ENCODE results near the gene PARL.

PARL gene

GRCh38 chr3:183895774-183896173 lies 11.1 kb upstream of the PARL start:
- TF ChIP-seq, protein P1, sequence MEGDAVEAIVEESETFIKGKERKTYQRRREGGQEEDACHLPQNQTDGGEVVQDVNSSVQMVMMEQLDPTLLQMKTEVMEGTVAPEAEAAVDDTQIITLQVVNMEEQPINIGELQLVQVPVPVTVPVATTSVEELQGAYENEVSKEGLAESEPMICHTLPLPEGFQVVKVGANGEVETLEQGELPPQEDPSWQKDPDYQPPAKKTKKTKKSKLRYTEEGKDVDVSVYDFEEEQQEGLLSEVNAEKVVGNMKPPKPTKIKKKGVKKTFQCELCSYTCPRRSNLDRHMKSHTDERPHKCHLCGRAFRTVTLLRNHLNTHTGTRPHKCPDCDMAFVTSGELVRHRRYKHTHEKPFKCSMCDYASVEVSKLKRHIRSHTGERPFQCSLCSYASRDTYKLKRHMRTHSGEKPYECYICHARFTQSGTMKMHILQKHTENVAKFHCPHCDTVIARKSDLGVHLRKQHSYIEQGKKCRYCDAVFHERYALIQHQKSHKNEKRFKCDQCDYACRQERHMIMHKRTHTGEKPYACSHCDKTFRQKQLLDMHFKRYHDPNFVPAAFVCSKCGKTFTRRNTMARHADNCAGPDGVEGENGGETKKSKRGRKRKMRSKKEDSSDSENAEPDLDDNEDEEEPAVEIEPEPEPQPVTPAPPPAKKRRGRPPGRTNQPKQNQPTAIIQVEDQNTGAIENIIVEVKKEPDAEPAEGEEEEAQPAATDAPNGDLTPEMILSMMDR (IDR thresholded peaks at IDR 0.05), result no peak
- Histone ChIP-seq H3K4me3 (no peak overlapping the region), H3K27ac (no peak overlapping the region)
- DNase-seq (ENCODE audit: low spot score), result no peak

DNA sequence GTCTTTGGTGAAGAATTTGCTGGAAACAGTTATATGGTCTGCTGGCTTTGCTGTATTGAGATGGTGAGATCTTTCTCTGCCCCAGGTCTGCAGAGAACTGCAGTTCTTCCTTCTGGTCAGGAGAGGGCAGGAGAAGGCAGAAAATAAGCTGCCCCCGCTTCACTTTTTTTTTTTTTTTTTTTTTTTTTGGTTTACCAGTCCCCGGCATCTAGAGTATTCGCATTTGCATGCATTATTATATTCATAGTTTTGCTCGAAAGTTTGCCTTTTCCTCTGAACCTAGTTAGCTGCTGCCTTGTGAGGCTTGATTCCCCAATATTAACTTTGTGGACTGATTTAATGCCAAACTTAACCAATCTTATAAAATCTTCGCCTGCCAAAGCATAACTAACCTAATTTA lies 10.6 kb upstream of the PARL start:
- no peak overlapping the region for H3K4me3 ChIP-seq
- DNase-seq (ENCODE audit: low spot score), result no peak
- no peak overlapping the region for H3K27ac ChIP-seq
- TF ChIP-seq, protein P1 (IDR thresholded peaks at IDR 0.05), result peak; percentile 25

GRCh38 chr3:183892610-183893214 lies 8.0 kb upstream of the PARL start:
- DNase-seq (ENCODE audit: low spot score), result no peak
- H3K27ac ChIP-seq, result no peak overlapping the region

DNA sequence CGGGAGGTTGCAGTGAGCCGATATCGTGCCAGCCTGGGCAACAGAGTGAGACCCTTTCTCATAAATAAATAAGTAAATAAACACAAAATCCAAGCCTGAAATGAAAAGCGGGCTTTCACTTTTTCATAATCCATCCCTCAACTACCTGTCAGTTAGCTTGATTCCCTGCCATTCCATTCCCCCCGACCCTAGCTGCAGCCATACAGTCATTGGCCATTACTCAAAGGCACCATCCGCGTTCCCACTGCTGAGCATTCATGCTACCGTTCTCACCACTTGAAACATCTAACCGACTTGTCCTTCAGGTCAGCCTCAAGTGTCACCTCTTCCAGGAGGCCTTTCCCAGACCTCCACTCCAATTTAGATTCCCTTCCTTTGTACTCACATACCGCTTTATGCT lies 1.1 kb upstream of the PARL start:
- peak overlapping the region in 1 of 2 donors; percentile 79 for H3K27ac ChIP-seq
- TF ChIP-seq, protein P1 (IDR thresholded peaks at IDR 0.05), result no peak
- no peak for DNase-seq (ENCODE audit: low spot score)
- no peak overlapping the region for H3K4me3 ChIP-seq

More at GRCh38 chr3:183892610-183893214, 8.0 kb upstream of the PARL start:
- H3K4me3 ChIP-seq, result no peak overlapping the region
- TF ChIP-seq, protein P1 (IDR thresholded peaks at IDR 0.05), result no peak

GRCh38 chr3:183884097-183884426 lies 618 bp downstream of the PARL start:
- H3K27ac ChIP-seq, result peak overlapping the region; percentile 76 to 79
- TF ChIP-seq, protein P1 (IDR thresholded peaks at IDR 0.05), result no peak
- no peak for DNase-seq (ENCODE audit: low spot score)
- H3K4me3 ChIP-seq, result peak overlapping the region; percentile 89

DNA sequence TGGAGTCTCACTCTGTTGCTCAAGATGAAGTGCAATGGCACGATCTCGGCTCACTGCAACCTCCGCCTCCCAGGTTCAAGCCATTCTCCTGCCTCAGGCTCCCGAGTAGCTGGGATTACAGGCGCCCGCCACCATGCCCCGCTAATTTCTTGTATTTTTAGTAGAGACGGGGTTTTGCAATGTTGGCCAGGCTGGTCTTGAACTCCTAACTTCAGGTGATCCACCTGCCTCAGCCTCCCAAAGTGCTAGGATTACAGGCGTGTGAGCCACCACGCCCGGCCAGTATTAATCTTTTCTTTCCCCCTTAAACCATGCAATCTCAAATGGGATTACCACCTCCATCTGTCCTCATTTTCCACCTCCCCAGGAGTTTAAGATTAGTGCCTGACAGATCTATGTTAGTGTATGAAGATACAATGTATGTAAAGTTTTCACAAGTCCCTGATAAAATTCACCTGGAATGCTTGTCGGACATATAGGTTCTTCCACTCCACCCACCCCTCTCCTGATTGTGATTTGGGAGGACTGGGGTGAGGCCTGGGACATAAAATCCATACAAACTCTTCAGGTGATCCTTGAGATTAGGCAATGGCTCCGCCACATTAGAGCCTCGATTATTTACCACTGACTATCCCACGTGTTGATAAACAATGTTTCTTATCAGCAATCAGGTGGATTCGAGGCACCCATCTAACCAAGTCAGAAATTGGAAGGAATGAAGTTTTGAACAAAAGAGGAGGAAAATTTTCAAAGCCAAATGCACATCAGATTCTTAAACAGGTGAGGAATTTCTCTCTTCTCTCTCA lies 1.2 kb downstream of the PARL start:
- Histone ChIP-seq H3K27ac (peak overlapping the region in 1 of 2 donors; percentile 15), H3K4me3 (peak overlapping the region; percentile 89)
- TF ChIP-seq, protein P1 (IDR thresholded peaks at IDR 0.05), result no peak
- no peak for DNase-seq (ENCODE audit: low spot score)

GRCh38 chr3:183880121-183880520 lies 4.6 kb downstream of the PARL start:
- Histone ChIP-seq H3K4me3 (no peak overlapping the region), H3K27ac (no peak overlapping the region)
- TF ChIP-seq, protein P1 (IDR thresholded peaks at IDR 0.05), result no peak
- DNase-seq (ENCODE audit: low spot score), result no peak

Data from coronary artery (tissue), 2 donors.